Stimulated activated naive CD8-positive, alpha-beta T cell treated with anti-CD3 and anti-CD28 coated beads, Interleukin-15, Interleukin-2, amounts not matched to agents 100 ng/mL and 50 ng/mL, for 24 hours (primary cell): ENCODE data around the gene PIGB.
"Not testable (repeated sequence)": the region's sequence is repeated elsewhere in the genome, so short reads cannot be mapped to it uniquely, and the experiment has no call there.

Experiments used
- H3K27ac Mint-ChIP-seq: one replicate; pipeline ENCODE4 v1.8.0; 2021; ENCODE audit warnings: mild to moderate bottlenecking, mixed read lengths
- H3K27me3 Mint-ChIP-seq: one replicate; pipeline ENCODE4 v1.8.0; 2021; ENCODE audit warnings: mixed read lengths
- H3K36me3 Mint-ChIP-seq: one replicate; pipeline ENCODE4 v1.8.0; 2021; ENCODE audit warnings: low read depth, mixed read lengths
- H3K4me1 Mint-ChIP-seq: one replicate; pipeline ENCODE4 v1.8.0; 2021; ENCODE audit warnings: low read depth, mixed read lengths
- H3K4me3 Mint-ChIP-seq: one replicate; pipeline ENCODE4 v1.8.0; 2021; ENCODE audit warnings: mild to moderate bottlenecking, mixed read lengths
- H3K9me3 Mint-ChIP-seq: one replicate; pipeline ENCODE4 v1.8.0; 2021; ENCODE audit warnings: mixed read lengths

PIGB gene

DNA sequence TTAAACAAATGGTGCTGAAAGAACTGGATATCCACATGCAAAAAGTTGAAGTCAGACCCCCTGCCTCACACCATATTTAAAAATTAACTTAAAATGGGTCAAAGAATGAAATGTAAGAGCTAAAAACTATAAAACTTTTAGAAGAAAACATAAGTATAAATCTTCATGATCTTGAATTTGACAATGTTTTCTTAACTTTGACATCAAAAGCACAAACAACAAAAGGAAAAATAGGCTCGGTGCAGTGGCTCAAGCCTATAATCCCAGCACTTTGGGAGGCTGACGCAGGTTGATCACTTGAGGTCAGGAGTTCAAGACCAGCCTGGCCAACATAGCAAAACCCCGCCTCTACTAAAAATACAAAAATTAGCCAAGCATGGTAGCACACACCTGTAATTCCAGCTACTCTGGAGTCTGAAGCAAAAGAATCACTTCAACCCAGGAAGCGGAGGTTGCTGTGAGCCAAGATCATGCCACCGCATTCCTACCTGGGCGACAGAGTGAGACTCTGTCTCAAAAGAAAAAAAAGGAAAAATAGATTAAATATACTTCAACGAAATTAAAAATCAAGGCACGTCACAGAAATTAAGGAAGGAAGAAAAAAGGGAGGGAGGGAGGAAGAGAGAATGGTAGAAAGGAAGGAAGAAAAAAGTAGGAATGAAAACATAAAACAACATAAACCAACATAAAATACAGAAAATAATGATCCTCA is 30.9 kb upstream of the PIGB start:
- Mint-ChIP-seq H3K27ac (peak overlapping the region; percentile 98), H3K27me3 (no peaks in the 10 kb centered on the region), H3K9me3 (no peaks in the 10 kb centered on the region), H3K4me3 (peak overlapping the region; percentile 96), H3K36me3 (peaks cover 54% of the 10 kb centered on the region), H3K4me1 (peaks cover 63% of the 10 kb centered on the region)

GRCh38 chr15:55289011-55289745 is 29.8 kb upstream of the PIGB start:
- Mint-ChIP-seq H3K36me3 (peaks cover 49% of the 10 kb centered on the region), H3K9me3 (no peaks in the 10 kb centered on the region), H3K4me3 (peak overlapping the region; percentile 96), H3K27me3 (no peaks in the 10 kb centered on the region), H3K27ac (peak overlapping the region; percentile 98), H3K4me1 (peaks cover 53% of the 10 kb centered on the region)

DNA sequence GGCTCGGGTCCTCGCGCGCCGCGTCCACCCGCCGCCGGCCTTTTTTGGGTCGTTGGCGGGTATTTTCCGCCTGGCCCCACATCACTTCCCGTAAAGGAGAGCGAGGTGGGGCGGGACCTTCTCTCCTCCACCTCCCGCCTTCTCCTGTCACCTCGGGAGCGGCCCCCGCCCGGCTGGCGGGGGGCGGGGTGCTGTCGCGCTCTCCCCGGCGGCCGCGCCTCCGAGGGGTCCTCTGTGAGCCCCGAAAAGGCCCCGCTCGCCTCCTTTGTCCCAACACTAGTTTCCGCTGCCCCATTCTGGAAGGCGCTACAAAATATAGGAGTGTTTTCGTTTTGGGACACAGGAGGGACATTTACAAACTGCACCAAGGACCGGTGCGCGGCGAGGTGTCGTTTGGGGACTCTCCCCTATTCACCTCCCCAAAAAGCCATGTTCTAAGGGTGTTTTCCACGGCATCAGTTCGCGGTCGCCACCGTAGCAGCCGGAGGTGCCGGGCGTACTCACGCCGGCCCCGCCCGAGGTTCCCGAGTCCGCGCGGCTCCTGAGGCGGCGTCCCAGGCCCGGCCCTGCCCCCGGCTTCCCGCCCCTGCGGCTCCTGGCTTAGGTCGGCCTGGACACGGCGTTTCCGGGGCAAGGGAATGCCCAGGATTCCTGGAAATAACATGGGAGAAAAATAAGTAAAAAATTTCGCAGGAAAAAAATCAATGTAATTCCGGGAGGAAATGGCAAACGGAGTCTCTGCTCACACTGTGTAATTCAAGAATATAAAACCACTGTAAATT is 29.1 kb upstream of the PIGB start, which contains the start of gene RAB27A:
Gene RAB27A (minus strand): TSS at position 68 of the 782 bp plus-strand sequence. CDS start 54,879 bp downstream, outside the sequence.
- H3K27me3 Mint-ChIP-seq: no peaks in the 10 kb centered on the region
- H3K36me3 Mint-ChIP-seq: peaks cover 41% of the 10 kb centered on the region
- H3K9me3 Mint-ChIP-seq: no peaks in the 10 kb centered on the region
- H3K27ac Mint-ChIP-seq: peak within 1 kb of the TSS; percentile 98
- peak within 1 kb of the TSS; percentile 96 for H3K4me3 Mint-ChIP-seq
- H3K4me1 Mint-ChIP-seq: peaks cover 45% of the 10 kb centered on the region

- peak overlapping the region; percentile 91 for H3K27ac Mint-ChIP-seq
- no peaks in the 10 kb centered on the region for H3K27me3 Mint-ChIP-seq
- no peaks in the 10 kb centered on the region for H3K9me3 Mint-ChIP-seq
- H3K4me1 Mint-ChIP-seq: peaks cover 39% of the 10 kb centered on the region
- peak overlapping the region; percentile 96 for H3K4me3 Mint-ChIP-seq
- H3K36me3 Mint-ChIP-seq: peaks cover 35% of the 10 kb centered on the region
These were observed 28.4 kb upstream of the PIGB start for GRCh38 chr15:55290528-55291057.

DNA sequence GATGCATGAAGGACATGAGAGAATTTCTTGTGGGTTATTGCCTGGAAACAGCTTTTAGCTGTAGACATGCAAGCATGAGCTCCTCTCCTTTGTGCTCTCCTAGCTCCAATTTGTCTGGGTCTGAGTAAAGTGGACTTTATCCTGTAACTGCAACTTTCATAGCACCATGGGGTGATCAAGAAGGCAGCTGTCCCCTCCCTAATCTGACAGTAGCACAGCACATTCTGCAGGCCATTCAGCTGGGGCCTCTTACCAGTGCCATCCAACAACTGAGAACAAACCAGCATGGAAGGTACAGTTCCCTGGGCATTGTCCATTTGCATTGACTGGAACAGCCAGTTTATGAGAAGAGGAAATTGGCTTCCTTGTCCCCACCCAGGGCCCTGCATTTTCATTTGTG is 21.7 kb upstream of the PIGB start:
- no peak overlapping the region for H3K4me3 Mint-ChIP-seq
- H3K9me3 Mint-ChIP-seq: no peaks in the 10 kb centered on the region
- no peak overlapping the region for H3K27ac Mint-ChIP-seq
- no peaks in the 10 kb centered on the region for H3K27me3 Mint-ChIP-seq
- no peaks in the 10 kb centered on the region for H3K36me3 Mint-ChIP-seq
- H3K4me1 Mint-ChIP-seq: peaks cover 6% of the 10 kb centered on the region

DNA sequence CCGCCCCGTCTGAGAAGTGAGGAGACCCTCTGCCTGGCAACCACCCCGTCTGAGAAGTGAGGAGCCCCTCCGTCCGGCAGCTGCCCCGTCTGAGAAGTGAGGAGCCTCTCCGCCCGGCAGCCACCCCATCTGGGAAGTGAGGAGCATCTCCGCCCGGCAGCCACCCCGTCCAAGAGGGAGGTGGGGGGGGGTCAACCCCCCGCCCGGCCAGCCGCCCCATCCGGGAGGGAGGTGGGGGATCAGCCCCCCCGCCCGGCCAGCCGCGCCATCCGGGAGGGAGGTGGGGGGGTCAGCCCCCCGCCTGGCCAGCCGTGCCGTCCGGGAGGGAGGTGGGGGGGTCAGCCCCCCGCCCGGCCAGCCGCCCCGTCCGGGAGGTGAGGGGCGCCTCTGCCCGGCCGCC is 16.2 kb upstream of the PIGB start:
- not testable (repeated sequence) for H3K27me3 Mint-ChIP-seq, H3K9me3 Mint-ChIP-seq, H3K4me3 Mint-ChIP-seq, H3K4me1 Mint-ChIP-seq, H3K27ac Mint-ChIP-seq
- H3K36me3 Mint-ChIP-seq: peaks cover 17% of the 10 kb centered on the region

- Mint-ChIP-seq H3K9me3 (no peaks in the 10 kb centered on the region), H3K4me1 (peaks cover 70% of the 10 kb centered on the region), H3K27ac (peak overlapping the region; percentile 98), H3K36me3 (peaks cover 35% of the 10 kb centered on the region), H3K27me3 (no peaks in the 10 kb centered on the region), H3K4me3 (peak overlapping the region; percentile 95)
These were observed 665 bp downstream of the PIGB start for GRCh38 chr15:55319537-55320237.

- peak overlapping the region; percentile 95 for H3K4me3 Mint-ChIP-seq
- H3K27me3 Mint-ChIP-seq: no peaks in the 10 kb centered on the region
- H3K9me3 Mint-ChIP-seq: no peaks in the 10 kb centered on the region
- H3K36me3 Mint-ChIP-seq: peaks cover 35% of the 10 kb centered on the region
- no peak overlapping the region for H3K27ac Mint-ChIP-seq
- H3K4me1 Mint-ChIP-seq: peaks cover 65% of the 10 kb centered on the region
These were observed 1.2 kb downstream of the PIGB start for GRCh38 chr15:55320238-55320550.

- H3K36me3 Mint-ChIP-seq: peaks cover 31% of the 10 kb centered on the region
- no peak overlapping the region for H3K4me3 Mint-ChIP-seq
- H3K4me1 Mint-ChIP-seq: peaks cover 57% of the 10 kb centered on the region
- H3K27ac Mint-ChIP-seq: no peak overlapping the region
- H3K27me3 Mint-ChIP-seq: no peaks in the 10 kb centered on the region
- H3K9me3 Mint-ChIP-seq: no peaks in the 10 kb centered on the region
These were observed 1.9 kb downstream of the PIGB start for GRCh38 chr15:55320963-55321362.

GRCh38 chr15:55322467-55322866 is 3.4 kb downstream of the PIGB start:
- Mint-ChIP-seq H3K4me3 (no peak overlapping the region), H3K4me1 (peaks cover 43% of the 10 kb centered on the region), H3K36me3 (peaks cover 22% of the 10 kb centered on the region), H3K27ac (no peak overlapping the region), H3K27me3 (no peaks in the 10 kb centered on the region), H3K9me3 (no peaks in the 10 kb centered on the region)

DNA sequence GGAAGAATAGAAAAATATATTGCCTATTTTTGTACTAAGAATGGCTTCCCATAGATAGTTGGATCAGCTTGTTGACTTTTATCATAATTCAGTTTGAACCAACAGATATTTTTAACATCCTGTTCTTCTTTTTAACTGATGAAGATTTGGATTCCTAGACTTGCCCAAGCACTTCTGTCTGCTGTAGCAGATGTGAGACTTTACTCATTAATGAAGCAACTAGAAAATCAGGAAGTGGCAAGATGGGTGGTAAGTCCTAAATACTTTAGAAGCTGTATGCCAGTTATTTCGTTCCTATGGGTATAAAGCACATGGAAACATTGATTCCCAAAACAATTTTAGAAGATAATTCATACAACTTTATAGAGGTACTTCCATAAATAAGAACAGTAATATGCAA is 8.4 kb downstream of the PIGB start:
- Mint-ChIP-seq H3K4me3 (no peak overlapping the region), H3K36me3 (peaks cover 24% of the 10 kb centered on the region), H3K27me3 (no peaks in the 10 kb centered on the region), H3K4me1 (peaks cover 15% of the 10 kb centered on the region), H3K9me3 (no peaks in the 10 kb centered on the region), H3K27ac (no peak overlapping the region)

GRCh38 chr15:55334371-55334770 is 15.3 kb downstream of the PIGB start:
- H3K27me3 Mint-ChIP-seq: no peaks in the 10 kb centered on the region
- H3K27ac Mint-ChIP-seq: no peak overlapping the region
- H3K36me3 Mint-ChIP-seq: peaks cover 45% of the 10 kb centered on the region
- H3K9me3 Mint-ChIP-seq: no peaks in the 10 kb centered on the region
- H3K4me1 Mint-ChIP-seq: no peaks in the 10 kb centered on the region
- no peak overlapping the region for H3K4me3 Mint-ChIP-seq

- Mint-ChIP-seq H3K27ac (no peak overlapping the region), H3K4me1 (no peaks in the 10 kb centered on the region), H3K4me3 (no peak overlapping the region), H3K9me3 (no peaks in the 10 kb centered on the region), H3K27me3 (no peaks in the 10 kb centered on the region), H3K36me3 (peaks cover 45% of the 10 kb centered on the region)
These were observed 16.0 kb downstream of the PIGB start for GRCh38 chr15:55334997-55335396.

DNA sequence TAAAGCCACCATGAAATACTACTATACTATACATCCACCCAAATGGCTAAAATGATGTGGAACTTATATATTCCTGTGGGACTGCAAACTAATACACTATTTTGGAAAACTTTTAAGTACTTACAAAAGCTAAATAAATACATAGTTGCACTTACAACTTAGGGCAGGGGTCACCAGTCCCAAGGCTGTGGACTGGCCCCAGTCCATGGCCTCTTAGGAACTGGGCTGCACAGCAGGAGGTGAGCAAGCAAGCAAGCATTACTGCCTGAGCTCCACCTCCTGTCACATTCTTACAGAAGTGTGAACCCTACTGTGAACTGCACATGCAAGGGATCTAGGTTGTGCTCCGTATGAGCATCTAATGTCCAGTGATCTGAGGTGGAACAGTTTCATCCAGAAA is 18.1 kb downstream of the PIGB start:
- Mint-ChIP-seq H3K27me3 (no peaks in the 10 kb centered on the region), H3K36me3 (peaks cover 33% of the 10 kb centered on the region), H3K9me3 (no peaks in the 10 kb centered on the region), H3K4me1 (no peaks in the 10 kb centered on the region), H3K27ac (no peak overlapping the region), H3K4me3 (no peak overlapping the region)
